K562 (cell line): Measurements from ENCODE around the gene TNFRSF18.

ENCODE experiments used
- GTF2F1 ChIP-seq: IDR thresholded peaks from 2 replicates; pipeline ENCODE4 v1.6.1; 2011; ENCODE audit warnings: low read depth, low read length, improper control_type of control experiment
- HIVEP1 ChIP-seq: fragments of 250-450 bp; sonication (Bioruptor Pico); IDR thresholded peaks from 2 replicates; pipeline ENCODE4 v1.4.0; 2020; ENCODE audit warnings: mild to moderate bottlenecking
- JUN ChIP-seq, 2 experiments: sonication (generic) in 1 of 2; formaldehyde crosslinking in 1 of 2; IDR thresholded peaks; 2 replicates each; pipeline versions ENCODE4 v1.6.1 to v1.8.0; 2012 to 2022; ENCODE audit warnings: borderline replicate concordance in 2 of 2, mild to moderate bottlenecking in 2 of 2, improper control_type of control experiment in 1 of 2, low read depth in 1 of 2, low read length in 1 of 2, missing genetic modification reagents in 1 of 2
- MAFF ChIP-seq: IDR thresholded peaks from 2 replicates; pipeline ENCODE4 v1.6.1; 2012; ENCODE audit warnings: low read length, improper control_type of control experiment
- MED1 ChIP-seq: sonication (generic); formaldehyde crosslinking; IDR thresholded peaks from 2 replicates; pipeline ENCODE4 v1.8.1; 2023; ENCODE audit warnings: missing genetic modification reagents, borderline replicate concordance
- MYC ChIP-seq, 2 experiments: fragments of 250-450 bp in 1 of 2; sonication (Bioruptor Pico) in 1 of 2; IDR thresholded peaks; 2 replicates each; pipeline versions ENCODE4 v1.5.1 to v1.6.1; 2012 to 2021; ENCODE audit warnings: low read depth in 2 of 2, borderline replicate concordance in 1 of 2, improper control_type of control experiment in 1 of 2, low read length in 1 of 2, mild to moderate bottlenecking in 1 of 2, moderate library complexity in 1 of 2
- RBM22 ChIP-seq: fragments of 200-400 bp; formaldehyde crosslinking; IDR thresholded peaks from 2 replicates; pipeline ENCODE4 v1.6.1; 2018; ENCODE audit warnings: low read length, low read depth; ENCODE audit not compliant: poor library complexity, severe bottlenecking
- SIRT6 ChIP-seq: IDR thresholded peaks from one replicate; pipeline ENCODE4 v1.6.1; 2012; ENCODE audit warnings: low read depth, mild to moderate bottlenecking, control low read depth, inconsistent platforms, low read length, moderate library complexity
- TF ChIP-seq, protein P1 (sequence below), 3 experiments: IDR thresholded peaks in 2 of 3; conservative IDR thresholded peaks in 1 of 3; 2 replicates each; pipeline ENCODE4 v1.5.1; 2011 to 2012; ENCODE audit warnings: low read length in 3 of 3, mild to moderate bottlenecking in 3 of 3, control low read depth in 2 of 3, improper control_type of control experiment in 1 of 3, inconsistent platforms in 1 of 3, low read depth in 1 of 3, mixed read lengths in 1 of 3, moderate library complexity in 1 of 3; ENCODE audit not compliant: insufficient read depth in 2 of 3

GRCh38 chr1:1240348-1240732 is 33.9 kb upstream of the TNFRSF18 start:
- TF ChIP-seq MYC (IDR thresholded peaks at IDR 0.05; ENCODE audit: low read depth, low read length): no peak
- no peak for TF ChIP-seq MYC (CRISPR knock-in tag; IDR thresholded peaks at IDR 0.05; ENCODE audit: borderline replicate concordance, low read depth)
- TF ChIP-seq, protein P1, sequence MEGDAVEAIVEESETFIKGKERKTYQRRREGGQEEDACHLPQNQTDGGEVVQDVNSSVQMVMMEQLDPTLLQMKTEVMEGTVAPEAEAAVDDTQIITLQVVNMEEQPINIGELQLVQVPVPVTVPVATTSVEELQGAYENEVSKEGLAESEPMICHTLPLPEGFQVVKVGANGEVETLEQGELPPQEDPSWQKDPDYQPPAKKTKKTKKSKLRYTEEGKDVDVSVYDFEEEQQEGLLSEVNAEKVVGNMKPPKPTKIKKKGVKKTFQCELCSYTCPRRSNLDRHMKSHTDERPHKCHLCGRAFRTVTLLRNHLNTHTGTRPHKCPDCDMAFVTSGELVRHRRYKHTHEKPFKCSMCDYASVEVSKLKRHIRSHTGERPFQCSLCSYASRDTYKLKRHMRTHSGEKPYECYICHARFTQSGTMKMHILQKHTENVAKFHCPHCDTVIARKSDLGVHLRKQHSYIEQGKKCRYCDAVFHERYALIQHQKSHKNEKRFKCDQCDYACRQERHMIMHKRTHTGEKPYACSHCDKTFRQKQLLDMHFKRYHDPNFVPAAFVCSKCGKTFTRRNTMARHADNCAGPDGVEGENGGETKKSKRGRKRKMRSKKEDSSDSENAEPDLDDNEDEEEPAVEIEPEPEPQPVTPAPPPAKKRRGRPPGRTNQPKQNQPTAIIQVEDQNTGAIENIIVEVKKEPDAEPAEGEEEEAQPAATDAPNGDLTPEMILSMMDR (IDR thresholded peaks at IDR 0.05 in 2 of 3, conservative IDR thresholded peaks at IDR 0.05 in 1 of 3; ENCODE audit: insufficient read depth in 2 of 3, low read depth in 1 of 3, low read length in 3 of 3): no peak
- TF ChIP-seq MAFF: no peak
- no peak for TF ChIP-seq SIRT6
- no peak; the same call in 1 of the 2 replicates for TF ChIP-seq MED1 (CRISPR knock-in tag)
- no peak for TF ChIP-seq JUN (IDR thresholded peaks at IDR 0.05; ENCODE audit: borderline replicate concordance, low read depth, low read length)
- no peak for TF ChIP-seq JUN (CRISPR knock-in tag; IDR thresholded peaks at IDR 0.05; ENCODE audit: borderline replicate concordance)
- no peak for TF ChIP-seq RBM22
- TF ChIP-seq GTF2F1: no peak
- no peak for TF ChIP-seq HIVEP1 (CRISPR knock-in tag)
